ENCODE results near the gene FFAR2.

FFAR2 gene

GRCh38 chr19:35403116-35403760 is 44.8 kb upstream of the FFAR2 start:
- Histone ChIP-seq H3K4me3 (replicated peaks; ENCODE audit: low read depth, low read length) (no peak overlapping the region), H3K36me3 (ENCODE audit: control insufficient read depth, insufficient read depth, low read length) (no peaks in the 10 kb centered on the region), H3K27me3 (replicated peaks; ENCODE audit: control insufficient read depth, insufficient read depth, low read length) (no peaks in the 10 kb centered on the region)
- no peak for DNase-seq (ENCODE audit: extremely low read depth, insufficient read length)
- TF ChIP-seq CTCF (IDR thresholded peaks at IDR 0.05; ENCODE audit: insufficient read depth, low read length, poor library complexity, severe bottlenecking), result no peak

DNA sequence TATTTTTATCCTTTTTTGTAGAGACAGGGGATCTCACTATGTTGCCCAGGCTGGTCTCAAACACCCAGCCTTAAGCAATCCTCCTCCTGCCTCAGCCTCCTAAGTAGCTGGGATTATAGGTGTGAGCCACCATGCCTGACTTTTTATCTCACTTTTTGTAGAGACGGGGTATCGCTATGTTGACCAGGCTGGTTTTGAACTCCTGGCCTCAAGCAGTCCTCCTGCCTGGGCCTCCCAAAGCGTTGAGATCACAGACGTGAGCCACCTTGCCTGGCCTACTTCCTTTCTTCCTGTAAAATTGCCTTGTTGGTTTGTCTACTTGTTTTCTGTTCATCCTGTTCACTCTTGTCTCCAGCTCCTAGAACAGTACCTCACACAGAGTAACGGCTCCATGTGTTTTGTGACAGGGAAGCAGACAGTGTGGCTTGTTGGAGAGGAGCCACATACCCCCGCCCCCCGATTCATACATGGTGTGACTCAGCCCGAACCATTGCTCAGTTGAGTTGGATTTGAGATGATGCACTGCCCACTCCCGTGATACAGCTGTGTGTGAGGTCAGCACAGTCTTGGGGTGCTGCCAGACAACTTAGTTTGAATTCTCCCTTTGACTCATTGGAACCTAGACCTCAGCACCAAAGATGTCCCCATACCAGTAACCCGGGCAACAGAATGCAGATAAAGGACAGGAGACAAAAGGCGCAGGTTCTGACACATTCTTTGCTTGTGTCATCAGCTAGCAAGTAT is 43.0 kb upstream of the FFAR2 start:
- TF ChIP-seq CTCF (IDR thresholded peaks at IDR 0.05; ENCODE audit: insufficient read depth, low read length, poor library complexity, severe bottlenecking), result no peak
- no peaks in the 10 kb centered on the region for H3K27me3 ChIP-seq (replicated peaks; ENCODE audit: control insufficient read depth, insufficient read depth, low read length)
- no peak overlapping the region for H3K4me3 ChIP-seq (replicated peaks; ENCODE audit: low read depth, low read length)
- DNase-seq (ENCODE audit: extremely low read depth, insufficient read length), result peak; percentile 72
- H3K36me3 ChIP-seq (ENCODE audit: control insufficient read depth, insufficient read depth, low read length), result no peaks in the 10 kb centered on the region

DNA sequence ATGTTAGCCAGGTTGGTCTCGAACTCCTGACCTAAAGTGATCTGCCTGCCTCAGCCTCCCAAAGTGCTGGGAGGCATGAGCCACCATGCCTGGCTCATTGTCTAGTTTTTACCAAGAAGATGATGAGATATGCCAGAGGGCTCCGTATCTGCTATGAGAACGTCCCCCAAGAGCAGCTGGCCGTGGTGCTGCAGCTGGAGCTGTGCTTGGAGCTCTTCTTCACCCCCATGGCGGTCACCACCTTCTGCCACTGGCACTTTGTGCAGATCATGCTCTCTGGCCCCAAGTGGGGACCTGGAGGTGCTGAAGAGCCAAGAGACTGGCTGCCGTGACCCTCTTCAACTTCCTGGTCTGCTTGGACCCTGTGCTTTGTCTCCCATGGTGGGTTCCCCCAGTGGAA is 40.4 kb upstream of the FFAR2 start:
- TF ChIP-seq CTCF (IDR thresholded peaks at IDR 0.05; ENCODE audit: insufficient read depth, low read length, poor library complexity, severe bottlenecking), result no peak

GRCh38 chr19:35408284-35409171 is 39.5 kb upstream of the FFAR2 start:
- no peaks in the 10 kb centered on the region for H3K36me3 ChIP-seq (ENCODE audit: control insufficient read depth, insufficient read depth, low read length)
- no peaks in the 10 kb centered on the region for H3K27me3 ChIP-seq (replicated peaks; ENCODE audit: control insufficient read depth, insufficient read depth, low read length)
- no peak for TF ChIP-seq CTCF (IDR thresholded peaks at IDR 0.05; ENCODE audit: insufficient read depth, low read length, poor library complexity, severe bottlenecking)
- peak; percentile 64 for DNase-seq (ENCODE audit: extremely low read depth, insufficient read length)
- H3K4me3 ChIP-seq (replicated peaks; ENCODE audit: low read depth, low read length), result no peak overlapping the region

More for the DNA sequence above, 40.4 kb upstream of the FFAR2 start:
- Histone ChIP-seq H3K27me3 (replicated peaks; ENCODE audit: control insufficient read depth, insufficient read depth, low read length) (no peaks in the 10 kb centered on the region), H3K4me3 (replicated peaks; ENCODE audit: low read depth, low read length) (no peak overlapping the region), H3K36me3 (ENCODE audit: control insufficient read depth, insufficient read depth, low read length) (no peaks in the 10 kb centered on the region)
- DNase-seq (ENCODE audit: extremely low read depth, insufficient read length), result no peak

GRCh38 chr19:35409191-35409590 is 38.9 kb upstream of the FFAR2 start:
- no peak for DNase-seq (ENCODE audit: extremely low read depth, insufficient read length)
- H3K27me3 ChIP-seq (replicated peaks; ENCODE audit: control insufficient read depth, insufficient read depth, low read length), result no peaks in the 10 kb centered on the region
- H3K36me3 ChIP-seq (ENCODE audit: control insufficient read depth, insufficient read depth, low read length), result no peaks in the 10 kb centered on the region
- no peak overlapping the region for H3K4me3 ChIP-seq (replicated peaks; ENCODE audit: low read depth, low read length)
- TF ChIP-seq CTCF (IDR thresholded peaks at IDR 0.05; ENCODE audit: insufficient read depth, low read length, poor library complexity, severe bottlenecking), result no peak

Measured in GM06990 (cell line).